ENCODE data around the gene PAX7. TPM values are rescaled to one million over a fixed set of nuclear protein-coding genes. Genes with fewer than 3 reads are reported as not detected.

Gene PAX7
- polyA plus RNA-seq, 1 donor from 2014 or later: not detected

DNA sequence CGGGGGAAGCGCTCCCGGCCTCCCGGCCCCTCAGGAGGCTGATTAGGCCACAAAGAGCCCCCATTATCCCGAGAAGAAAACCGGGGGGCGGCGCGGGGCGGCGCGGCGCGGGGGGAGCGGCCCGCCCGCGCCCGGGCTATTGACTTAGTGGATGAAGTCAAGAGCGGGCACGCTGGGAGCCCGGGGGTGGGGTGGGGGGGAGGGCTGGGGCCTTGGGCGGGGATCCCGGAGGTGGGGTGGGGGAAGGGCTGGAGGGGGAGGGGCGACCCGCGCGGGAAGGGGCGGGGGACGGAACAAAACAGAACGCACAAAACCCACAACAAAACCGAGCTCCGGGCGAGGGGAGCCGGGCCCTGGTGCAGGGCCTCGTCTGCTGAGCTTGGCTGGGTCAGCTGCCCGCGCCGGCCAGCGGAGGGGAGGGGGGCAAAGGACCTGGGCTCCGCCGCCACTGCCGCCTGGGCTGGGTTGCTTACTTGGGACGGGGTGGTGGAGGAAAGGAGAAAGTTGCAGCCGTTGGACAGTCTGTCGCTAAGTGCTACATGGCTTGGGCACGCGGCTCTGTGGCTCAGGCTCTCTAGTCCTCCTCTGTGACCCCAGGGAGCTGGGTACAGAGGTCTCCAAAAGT is 16.3 kb downstream of the PAX7 start:
- no peaks in the 10 kb centered on the region for H3K36me3 ChIP-seq (ENCODE audit: insufficient read depth, low read length)
- no peaks in the 10 kb centered on the region for H3K9me2 ChIP-seq (ENCODE audit: insufficient read depth, low read length)
- H3K4me2 ChIP-seq (ENCODE audit: low read length): no peak overlapping the region
- H3K27ac ChIP-seq (ENCODE audit: low read length): no peak overlapping the region
- H3K4me3 ChIP-seq (ENCODE audit: low read length): no peak overlapping the region
- peaks cover 97% of the 10 kb centered on the region for H3K27me3 ChIP-seq (ENCODE audit: insufficient read depth, low read depth, low read length)
- TF ChIP-seq EZH2 (IDR thresholded peaks at IDR 0.05; ENCODE audit: borderline replicate concordance, insufficient read depth, low read length, poor library complexity, severe bottlenecking) (peak; percentile 46), TAF1 (IDR thresholded peaks at IDR 0.05; ENCODE audit: low read depth) (no peak), EP300 (conservative IDR thresholded peaks at IDR 0.05; ENCODE audit: poor library complexity, severe bottlenecking) (no peak)
- H2AFZ ChIP-seq (ENCODE audit: low read depth, low read length): no peak overlapping the region
- no peaks in the 10 kb centered on the region for H3K79me2 ChIP-seq (replicated peaks; ENCODE audit: insufficient read depth, low read length)
- no peaks in the 10 kb centered on the region for H3F3A ChIP-seq (ENCODE audit: insufficient read depth, low read length, poor library complexity, severe bottlenecking)
- no peak overlapping the region for H3K9ac ChIP-seq (ENCODE audit: low read length)
- no peaks in the 10 kb centered on the region for H4K20me1 ChIP-seq (ENCODE audit: insufficient read depth)
- no peaks in the 10 kb centered on the region for H3K9me3 ChIP-seq (ENCODE audit: low read length)

DNA sequence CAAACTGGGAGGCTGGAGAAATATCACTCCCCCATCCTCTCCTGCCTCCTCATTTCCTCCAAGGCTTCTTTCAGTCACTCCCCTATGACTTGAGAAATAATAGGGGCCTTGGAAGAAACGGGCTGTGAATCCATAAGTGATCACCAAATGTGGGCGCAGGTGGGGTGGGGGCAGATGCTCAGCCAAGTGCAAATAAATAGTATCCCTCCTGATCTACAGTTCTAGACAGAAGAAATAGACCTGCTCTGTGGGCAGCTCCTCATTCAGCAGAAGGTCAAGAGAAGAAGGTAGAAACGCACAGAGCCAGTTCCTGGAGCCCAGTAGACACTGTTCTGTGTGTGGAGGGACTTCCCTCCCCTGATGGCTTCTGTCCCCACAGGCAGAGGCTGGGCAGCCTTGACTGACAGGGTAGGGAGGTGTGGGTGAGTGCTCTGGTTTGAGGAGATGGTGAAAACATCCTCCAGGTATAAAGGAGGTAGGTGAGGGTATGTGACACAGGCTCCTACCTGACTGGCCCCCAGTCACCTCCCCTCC is 17.1 kb downstream of the PAX7 start:
- no peaks in the 10 kb centered on the region for H3F3A ChIP-seq (ENCODE audit: insufficient read depth, low read length, poor library complexity, severe bottlenecking)
- TF ChIP-seq, protein P1, sequence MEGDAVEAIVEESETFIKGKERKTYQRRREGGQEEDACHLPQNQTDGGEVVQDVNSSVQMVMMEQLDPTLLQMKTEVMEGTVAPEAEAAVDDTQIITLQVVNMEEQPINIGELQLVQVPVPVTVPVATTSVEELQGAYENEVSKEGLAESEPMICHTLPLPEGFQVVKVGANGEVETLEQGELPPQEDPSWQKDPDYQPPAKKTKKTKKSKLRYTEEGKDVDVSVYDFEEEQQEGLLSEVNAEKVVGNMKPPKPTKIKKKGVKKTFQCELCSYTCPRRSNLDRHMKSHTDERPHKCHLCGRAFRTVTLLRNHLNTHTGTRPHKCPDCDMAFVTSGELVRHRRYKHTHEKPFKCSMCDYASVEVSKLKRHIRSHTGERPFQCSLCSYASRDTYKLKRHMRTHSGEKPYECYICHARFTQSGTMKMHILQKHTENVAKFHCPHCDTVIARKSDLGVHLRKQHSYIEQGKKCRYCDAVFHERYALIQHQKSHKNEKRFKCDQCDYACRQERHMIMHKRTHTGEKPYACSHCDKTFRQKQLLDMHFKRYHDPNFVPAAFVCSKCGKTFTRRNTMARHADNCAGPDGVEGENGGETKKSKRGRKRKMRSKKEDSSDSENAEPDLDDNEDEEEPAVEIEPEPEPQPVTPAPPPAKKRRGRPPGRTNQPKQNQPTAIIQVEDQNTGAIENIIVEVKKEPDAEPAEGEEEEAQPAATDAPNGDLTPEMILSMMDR (IDR thresholded peaks at IDR 0.05; ENCODE audit: poor library complexity, severe bottlenecking): no peak
- TF ChIP-seq SMC3 (conservative IDR thresholded peaks at IDR 0.05; ENCODE audit: poor library complexity) (no peak), EP300 (conservative IDR thresholded peaks at IDR 0.05; ENCODE audit: poor library complexity, severe bottlenecking) (no peak), EZH2 (IDR thresholded peaks at IDR 0.05; ENCODE audit: borderline replicate concordance, insufficient read depth, low read length, poor library complexity, severe bottlenecking) (no peak), TAF1 (IDR thresholded peaks at IDR 0.05; ENCODE audit: low read depth) (no peak), POLR2AphosphoS5 (IDR thresholded peaks at IDR 0.05) (no peak), MXI1 (conservative IDR thresholded peaks at IDR 0.05; ENCODE audit: poor library complexity, severe bottlenecking) (no peak), RAD21 (conservative IDR thresholded peaks at IDR 0.05) (no peak)
- TF ChIP-seq, protein P2, sequence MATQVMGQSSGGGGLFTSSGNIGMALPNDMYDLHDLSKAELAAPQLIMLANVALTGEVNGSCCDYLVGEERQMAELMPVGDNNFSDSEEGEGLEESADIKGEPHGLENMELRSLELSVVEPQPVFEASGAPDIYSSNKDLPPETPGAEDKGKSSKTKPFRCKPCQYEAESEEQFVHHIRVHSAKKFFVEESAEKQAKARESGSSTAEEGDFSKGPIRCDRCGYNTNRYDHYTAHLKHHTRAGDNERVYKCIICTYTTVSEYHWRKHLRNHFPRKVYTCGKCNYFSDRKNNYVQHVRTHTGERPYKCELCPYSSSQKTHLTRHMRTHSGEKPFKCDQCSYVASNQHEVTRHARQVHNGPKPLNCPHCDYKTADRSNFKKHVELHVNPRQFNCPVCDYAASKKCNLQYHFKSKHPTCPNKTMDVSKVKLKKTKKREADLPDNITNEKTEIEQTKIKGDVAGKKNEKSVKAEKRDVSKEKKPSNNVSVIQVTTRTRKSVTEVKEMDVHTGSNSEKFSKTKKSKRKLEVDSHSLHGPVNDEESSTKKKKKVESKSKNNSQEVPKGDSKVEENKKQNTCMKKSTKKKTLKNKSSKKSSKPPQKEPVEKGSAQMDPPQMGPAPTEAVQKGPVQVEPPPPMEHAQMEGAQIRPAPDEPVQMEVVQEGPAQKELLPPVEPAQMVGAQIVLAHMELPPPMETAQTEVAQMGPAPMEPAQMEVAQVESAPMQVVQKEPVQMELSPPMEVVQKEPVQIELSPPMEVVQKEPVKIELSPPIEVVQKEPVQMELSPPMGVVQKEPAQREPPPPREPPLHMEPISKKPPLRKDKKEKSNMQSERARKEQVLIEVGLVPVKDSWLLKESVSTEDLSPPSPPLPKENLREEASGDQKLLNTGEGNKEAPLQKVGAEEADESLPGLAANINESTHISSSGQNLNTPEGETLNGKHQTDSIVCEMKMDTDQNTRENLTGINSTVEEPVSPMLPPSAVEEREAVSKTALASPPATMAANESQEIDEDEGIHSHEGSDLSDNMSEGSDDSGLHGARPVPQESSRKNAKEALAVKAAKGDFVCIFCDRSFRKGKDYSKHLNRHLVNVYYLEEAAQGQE (IDR thresholded peaks at IDR 0.05; ENCODE audit: borderline replicate concordance): no peak
- H3K36me3 ChIP-seq (ENCODE audit: insufficient read depth, low read length): no peaks in the 10 kb centered on the region
- no peaks in the 10 kb centered on the region for H3K9me2 ChIP-seq (ENCODE audit: insufficient read depth, low read length)
- no peaks in the 10 kb centered on the region for H3K9me3 ChIP-seq (ENCODE audit: low read length)
- no peak overlapping the region for H2AFZ ChIP-seq (ENCODE audit: low read depth, low read length)
- H3K4me2 ChIP-seq (ENCODE audit: low read length): no peak overlapping the region
- H3K9ac ChIP-seq (ENCODE audit: low read length): no peak overlapping the region
- no peak overlapping the region for H3K27ac ChIP-seq (ENCODE audit: low read length)
- no peaks in the 10 kb centered on the region for H3K79me2 ChIP-seq (replicated peaks; ENCODE audit: insufficient read depth, low read length)
- H4K20me1 ChIP-seq (ENCODE audit: insufficient read depth): no peaks in the 10 kb centered on the region
- H3K27me3 ChIP-seq (ENCODE audit: insufficient read depth, low read depth, low read length): peaks cover 97% of the 10 kb centered on the region
- H3K4me3 ChIP-seq (ENCODE audit: low read length): no peak overlapping the region
